GM21528 (cell line): ENCODE results near the gene RPL13A.

ENCODE experiments used
- ATAC-seq: cut with Tn5 transposase; IDR thresholded peaks from one replicate; pipeline ENCODE4 v1.9.1; 2021; ENCODE audit warnings: mild to moderate bottlenecking, moderate library complexity; ENCODE audit not compliant: unreplicated experiment, low FRiP score

Gene RPL13A

DNA sequence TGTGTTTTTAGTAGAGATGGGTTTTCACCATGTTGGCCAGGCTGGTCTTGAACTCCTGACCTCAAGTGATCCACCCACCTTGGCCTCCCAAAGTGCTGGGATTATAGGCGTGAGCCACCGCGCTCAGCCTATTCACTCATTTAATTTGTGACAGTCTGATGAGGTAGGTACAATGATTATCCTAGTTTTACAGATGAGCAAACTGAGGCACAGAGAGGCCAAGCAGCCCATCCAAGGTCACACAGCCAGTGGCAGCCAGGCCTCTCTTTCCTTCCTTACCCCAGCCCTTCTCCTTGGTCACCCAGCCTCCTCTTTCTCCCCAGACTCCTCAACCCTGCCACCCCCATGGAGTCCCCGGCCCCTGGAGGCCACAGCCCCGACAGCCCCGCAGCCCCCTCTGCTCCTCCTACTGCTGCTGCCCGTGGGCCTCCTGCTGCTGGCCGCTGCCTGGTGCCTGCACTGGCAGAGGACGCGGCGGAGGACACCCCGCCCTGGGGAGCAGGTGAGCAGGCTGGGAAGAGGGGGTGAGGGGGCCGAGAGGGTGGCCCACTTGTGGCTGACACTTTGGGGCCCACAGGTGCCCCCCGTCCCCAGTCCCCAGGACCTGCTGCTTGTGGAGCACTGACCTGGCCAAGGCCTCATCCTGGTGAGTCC is 7.3 kb upstream of the RPL13A start:
- ATAC-seq, result no peak

DNA sequence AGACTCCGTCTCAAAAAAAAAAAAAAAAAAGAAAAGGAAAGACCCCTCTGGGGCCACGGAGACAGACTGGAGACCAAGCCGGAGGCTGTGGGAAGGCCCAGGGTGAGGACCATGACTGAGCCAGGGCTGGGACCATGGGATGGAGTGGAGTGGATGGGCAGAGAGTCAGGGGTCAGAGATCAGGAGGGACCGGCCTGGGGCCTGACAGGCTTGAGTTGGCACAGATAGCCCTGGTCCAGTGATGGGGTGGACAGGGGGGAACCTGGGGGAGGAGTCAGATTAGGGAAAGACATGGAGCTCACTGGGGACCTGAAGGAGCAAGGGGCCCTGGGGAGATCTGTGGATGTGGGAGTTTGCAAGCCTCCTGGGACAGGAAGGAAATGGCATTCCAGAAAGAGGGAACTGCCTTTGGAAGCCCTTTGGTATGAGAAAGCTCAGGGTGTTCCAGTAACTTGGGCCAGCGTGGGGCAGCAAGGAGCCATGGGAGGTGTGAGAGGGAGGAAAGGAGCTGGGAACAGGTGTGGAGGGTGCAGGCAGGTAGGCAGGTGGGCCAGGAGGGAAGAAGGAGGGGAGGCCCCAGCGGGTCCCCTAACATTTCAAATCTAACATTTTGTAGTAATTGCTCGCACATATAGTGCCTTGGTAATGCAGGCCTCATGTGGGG is 6.3 kb upstream of the RPL13A start:
- no peak for ATAC-seq

DNA sequence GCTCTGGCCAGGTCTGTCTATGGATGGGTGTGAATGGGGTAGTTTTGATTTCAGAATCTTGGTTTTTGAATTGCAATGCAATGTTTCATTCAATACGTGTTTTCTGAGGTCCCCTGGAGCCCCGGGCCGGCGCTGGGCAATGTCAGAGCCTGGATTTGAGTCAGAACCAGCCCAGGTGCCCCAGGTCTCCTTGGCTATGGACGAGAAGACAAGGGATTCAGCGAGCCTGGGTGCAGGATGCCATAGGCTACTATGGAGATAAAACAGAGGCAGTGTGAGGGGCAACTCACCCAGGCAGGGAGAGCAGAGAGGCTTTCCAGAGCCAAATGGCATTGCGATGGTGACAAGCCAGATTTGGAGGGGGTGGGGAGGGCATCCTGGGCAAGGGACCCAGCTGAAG is 1.2 kb upstream of the RPL13A start:
- no peak for ATAC-seq

DNA sequence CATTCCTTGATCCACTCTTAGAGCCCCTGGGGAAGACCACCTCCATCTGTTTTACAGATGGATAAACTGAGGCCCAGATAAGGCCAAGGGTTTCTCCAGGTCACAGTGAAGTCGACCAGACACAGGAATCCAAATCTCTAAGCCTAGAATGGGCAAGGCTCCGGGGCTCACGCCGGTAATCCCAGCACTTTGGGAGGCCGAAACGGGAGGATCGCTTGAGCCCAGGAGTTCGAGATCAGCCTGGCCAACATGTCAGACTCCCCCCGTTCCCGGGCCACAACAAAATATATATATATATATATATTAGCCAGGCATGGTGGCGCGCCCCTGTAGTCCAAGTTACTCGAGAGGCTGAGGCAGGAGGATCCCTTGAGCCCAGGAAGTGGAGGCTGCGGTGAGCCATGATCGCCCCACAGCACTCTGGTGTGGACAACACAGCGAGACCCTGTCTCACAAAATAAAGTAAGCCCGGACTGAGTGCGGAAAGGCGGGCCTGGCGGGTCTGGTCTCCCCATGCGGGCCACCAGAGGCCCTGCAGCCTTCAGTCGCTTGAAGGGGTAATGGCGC is 615 bp upstream of the RPL13A start:
- ATAC-seq, result no peak

DNA sequence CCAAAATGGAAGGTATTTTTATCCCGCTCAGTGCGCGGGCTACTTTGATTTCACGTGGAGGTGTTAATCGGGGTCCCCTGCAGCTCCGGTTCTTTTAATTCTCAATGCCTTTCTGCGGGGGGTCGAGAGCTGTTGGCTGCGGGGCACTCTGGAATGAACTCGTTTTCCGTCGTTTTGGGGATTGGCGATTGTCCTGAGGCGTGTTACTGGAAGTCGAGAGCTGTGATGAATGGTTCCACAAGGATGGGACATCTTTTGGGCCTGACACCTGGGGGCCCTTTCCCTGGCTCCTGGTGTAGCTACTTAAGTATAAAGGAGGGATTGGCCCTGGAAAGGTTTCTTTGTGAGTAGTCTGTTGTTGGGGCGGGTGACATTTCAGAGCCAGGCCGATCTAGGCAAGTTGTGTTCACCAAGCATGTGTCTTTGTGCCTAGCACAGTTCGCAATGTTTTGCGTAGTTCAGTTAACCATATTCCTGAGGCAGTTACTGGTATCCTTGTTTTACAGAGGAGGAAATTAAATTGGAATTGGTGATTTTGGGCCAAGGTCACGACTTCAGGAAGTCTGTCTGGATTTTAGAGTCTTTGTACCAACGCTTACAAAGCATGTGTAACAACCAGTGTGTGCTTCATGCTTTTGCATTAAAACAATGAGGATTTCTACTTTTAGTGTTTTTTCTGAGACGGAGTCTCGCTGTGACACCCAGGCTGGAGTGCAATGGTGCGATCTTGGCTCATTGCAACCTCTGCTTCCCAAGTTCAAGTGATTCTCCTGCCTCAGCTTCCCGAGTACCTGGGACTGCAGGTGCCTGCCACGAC is 846 bp downstream of the RPL13A start:
- no peak for ATAC-seq

DNA sequence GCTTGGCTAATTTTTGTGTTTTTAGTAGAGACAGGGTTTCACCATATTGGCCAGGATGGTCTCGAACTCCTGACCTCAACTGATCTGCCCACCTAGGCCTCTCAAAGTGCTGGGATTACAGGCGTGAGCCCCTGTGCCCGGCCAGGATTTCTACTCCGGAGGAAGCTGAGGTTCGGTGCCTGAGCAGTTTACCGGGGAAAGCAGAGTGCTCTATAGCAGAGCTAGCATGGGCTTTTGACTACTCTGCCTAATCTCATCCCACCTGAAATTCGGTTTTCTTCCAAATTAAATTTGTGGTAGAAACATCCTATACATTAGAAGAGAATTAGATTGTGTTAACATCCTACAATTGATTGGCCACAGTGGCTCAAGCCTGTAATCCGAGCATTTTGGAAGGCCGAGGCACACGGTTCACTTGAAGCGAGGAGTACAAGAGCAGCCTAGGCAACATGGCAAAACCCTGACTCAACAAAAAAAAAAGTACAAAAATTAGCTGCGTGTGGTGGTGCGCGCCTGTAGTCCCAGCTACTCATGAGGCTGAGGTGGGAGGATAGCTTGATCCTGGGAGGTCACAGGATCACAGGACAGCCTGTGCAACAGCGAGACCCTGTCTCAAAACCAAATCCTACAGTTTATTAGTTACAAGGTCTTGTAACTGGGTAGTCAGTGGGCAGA is 1.6 kb downstream of the RPL13A start:
- ATAC-seq, result no peak

DNA sequence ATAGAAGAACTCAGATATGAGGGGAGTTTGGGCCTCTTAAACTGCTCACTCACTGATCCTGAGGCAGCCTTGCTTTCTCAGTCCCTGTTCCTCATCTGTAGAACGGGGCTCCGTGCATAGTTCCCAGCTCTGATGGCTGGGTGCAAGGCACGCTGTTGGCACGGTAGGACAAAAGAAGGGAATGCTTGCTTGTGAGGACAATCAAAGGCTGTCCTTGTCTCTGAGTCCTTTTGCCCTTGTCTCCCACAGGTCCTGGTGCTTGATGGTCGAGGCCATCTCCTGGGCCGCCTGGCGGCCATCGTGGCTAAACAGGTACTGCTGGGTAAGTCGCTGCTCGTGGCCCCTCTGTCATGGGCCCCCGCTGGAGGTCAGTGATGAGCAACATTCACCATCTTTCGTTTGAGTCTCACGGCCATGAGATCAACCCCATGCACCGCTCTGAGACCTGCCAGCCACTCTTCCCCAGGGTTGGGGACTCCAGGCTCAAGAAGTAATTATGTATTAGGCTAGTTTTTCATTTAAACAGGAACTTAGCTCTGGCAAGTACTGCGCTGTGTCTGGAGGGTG is 2.3 kb downstream of the RPL13A start:
- no peak for ATAC-seq

DNA sequence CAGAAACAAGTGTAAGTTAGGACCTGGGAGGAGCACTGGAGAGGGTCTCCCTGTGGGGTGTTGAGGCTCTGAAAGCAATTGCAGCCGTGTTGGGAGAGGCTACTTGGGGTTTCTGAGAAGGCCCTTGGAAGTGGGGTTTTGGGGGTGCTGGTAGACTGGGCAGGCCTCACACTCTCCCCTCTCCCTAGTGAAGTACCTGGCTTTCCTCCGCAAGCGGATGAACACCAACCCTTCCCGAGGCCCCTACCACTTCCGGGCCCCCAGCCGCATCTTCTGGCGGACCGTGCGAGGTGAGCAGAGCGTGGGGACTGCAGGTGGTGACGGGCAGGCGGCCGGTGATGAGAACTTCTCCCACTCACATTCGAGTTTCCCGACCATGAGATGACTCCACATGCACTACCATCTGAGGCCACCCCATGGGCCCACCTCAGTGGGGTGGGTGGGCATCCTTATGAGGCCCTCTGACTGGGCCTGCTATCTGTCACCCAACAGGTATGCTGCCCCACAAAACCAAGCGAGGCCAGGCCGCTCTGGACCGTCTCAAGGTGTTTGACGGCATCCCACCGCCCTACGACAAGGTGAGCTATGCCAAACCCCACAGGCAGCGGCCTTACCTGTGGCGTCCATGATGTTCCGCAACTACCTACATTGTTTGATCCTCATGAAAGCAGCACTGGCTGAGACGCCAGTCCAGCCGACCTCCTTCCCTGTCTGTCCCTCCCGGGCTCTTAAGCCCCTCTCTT is 3.0 kb downstream of the RPL13A start:
- ATAC-seq, result no peak

DNA sequence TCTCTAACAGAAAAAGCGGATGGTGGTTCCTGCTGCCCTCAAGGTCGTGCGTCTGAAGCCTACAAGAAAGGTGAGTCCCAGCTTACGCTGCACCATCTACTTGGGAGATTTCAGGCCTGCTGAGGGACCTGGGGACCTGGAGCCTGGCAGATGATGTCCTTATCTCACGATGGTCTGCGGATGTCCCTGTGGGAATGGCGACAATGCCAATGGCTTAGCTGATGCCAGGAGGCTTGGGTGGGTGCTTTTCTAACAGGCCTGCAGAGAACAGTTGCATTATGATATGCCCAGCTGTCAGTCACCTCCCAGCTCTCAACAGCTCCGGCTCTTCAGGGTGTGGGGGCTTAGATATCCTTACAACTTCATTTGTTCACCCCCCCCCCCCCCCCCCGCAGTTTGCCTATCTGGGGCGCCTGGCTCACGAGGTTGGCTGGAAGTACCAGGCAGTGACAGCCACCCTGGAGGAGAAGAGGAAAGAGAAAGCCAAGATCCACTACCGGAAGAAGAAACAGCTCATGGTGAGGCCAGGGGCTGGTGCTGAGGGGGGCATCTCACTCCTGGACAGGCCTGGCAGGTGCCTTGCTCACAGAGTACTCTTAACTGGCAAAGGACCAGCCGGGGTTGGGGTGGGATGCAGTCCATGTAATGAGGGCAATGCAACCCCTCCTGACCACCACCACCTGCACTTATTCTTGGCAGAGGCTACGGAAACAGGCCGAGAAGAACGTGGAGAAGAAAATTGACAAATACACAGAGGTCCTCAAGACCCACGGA is 3.8 kb downstream of the RPL13A start:
- no peak for ATAC-seq

DNA sequence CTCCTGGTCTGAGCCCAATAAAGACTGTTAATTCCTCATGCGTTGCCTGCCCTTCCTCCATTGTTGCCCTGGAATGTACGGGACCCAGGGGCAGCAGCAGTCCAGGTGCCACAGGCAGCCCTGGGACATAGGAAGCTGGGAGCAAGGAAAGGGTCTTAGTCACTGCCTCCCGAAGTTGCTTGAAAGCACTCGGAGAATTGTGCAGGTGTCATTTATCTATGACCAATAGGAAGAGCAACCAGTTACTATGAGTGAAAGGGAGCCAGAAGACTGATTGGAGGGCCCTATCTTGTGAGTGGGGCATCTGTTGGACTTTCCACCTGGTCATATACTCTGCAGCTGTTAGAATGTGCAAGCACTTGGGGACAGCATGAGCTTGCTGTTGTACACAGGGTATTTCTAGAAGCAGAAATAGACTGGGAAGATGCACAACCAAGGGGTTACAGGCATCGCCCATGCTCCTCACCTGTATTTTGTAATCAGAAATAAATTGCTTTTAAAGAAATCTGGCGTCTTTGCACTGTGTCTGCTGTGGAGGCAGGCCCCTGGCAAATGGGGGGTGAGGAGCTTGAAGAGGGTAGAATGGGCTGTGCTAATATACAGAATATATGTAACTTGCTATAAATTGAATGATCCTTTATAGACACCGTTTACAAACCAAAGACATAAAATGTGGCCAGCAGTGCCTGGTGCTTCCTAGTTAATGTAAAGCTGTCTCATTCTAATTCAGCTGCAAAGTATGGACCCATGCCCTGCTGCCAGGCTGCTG is 4.6 kb downstream of the RPL13A start:
- ATAC-seq, result no peak

DNA sequence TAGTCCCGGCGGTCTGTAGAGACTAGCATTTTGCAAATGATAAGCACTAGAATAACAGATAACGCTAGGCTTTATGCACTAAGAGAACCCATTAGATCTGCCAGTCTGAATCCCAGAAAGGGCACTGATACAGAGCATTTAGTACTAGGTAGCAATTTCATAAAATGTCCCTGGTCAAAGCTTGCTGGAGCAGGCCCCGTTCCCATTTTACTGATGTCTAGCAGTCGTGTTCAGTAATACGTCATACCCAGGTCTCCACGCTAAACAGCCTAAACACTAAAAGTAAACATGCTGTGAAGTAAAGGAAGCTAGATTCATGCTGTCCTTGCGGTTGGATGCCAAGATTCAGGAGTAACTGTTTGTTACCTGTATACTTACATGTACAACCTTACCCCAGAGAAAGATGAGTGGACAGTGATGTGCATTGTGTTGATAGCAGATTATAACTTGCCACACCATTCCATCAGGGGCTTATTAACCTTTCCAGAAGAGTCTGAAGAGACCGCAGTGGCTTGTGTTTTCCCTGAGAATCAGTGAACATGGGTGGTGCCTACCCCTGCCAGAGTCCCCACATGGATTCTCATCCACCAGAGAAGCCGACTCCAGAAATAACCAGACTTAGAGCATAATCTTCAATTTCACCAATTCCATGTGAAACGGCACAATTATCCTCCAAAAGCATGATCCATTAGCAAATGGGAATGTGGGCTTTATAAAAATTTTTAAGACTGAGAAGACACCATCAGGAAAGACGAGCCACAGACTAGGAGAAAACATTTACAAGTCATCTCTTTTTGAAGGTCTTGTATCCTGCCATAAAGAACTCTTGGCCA is 5.4 kb downstream of the RPL13A start:
- no peak for ATAC-seq

DNA sequence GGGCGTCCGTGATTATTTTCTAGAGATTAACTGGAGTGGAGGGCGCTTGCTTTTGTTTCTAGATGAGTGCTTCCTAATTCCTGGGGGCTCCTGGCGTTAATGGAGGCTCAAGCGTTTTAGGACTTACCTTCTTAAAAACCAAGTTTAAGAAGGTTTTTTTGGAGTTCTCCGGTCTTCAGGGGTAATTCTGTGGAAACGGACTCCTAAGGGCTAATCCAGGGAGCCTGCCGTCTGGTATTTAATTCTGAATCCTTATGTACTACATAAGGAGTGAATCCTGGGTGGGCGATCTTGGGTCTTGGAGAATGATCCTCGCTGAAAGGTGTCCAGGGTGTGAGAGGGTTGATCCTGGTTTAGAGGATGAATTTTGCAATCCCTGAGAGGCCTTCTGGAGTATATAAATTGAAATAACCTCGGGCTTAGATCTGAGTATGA is 9.2 kb downstream of the RPL13A start:
- ATAC-seq, result no peak

DNA sequence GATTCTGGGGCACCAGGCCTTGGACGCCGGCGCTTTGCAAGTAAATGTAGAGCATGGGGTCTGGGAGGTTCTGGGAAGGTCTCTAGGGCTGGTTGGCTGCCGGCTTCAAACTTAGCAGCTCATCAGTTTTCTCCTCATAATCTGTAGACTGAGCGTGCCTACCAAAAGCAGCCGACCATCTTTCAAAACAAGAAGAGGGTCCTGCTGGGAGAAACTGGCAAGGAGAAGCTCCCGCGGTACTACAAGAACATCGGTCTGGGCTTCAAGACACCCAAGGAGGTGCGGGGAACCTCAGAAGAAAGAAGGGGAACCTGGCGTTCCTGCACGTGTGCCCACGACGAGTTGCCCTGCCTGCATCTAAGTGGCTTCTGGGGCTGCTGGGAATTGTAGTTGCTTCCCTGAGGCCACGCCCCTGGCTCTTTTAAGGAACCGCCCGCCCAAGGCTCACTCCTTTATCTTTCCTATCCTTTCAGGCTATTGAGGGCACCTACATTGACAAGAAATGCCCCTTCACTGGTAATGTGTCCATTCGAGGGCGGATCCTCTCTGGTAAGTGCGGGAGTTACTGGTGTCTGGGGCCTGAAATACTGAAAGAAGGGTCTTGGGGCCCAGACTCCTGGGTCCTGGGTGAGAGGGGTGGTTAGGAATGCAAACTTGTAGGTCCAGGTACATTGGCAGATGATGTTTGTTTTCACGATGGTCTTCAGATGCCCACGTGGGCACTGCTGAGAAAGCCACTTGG is 9.8 kb downstream of the RPL13A start:
- no peak for ATAC-seq

DNA sequence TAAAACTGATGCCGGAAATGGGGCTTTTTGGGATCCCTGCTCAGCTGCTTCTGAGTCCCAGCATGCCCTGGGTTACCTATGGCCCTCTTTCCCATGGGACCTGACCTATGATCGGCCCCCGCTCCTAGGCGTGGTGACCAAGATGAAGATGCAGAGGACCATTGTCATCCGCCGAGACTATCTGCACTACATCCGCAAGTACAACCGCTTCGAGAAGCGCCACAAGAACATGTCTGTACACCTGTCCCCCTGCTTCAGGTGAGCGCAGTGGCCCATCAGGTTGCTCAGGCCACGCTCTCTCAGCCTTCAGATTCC is 10.3 kb downstream of the RPL13A start:
- ATAC-seq, result no peak

DNA sequence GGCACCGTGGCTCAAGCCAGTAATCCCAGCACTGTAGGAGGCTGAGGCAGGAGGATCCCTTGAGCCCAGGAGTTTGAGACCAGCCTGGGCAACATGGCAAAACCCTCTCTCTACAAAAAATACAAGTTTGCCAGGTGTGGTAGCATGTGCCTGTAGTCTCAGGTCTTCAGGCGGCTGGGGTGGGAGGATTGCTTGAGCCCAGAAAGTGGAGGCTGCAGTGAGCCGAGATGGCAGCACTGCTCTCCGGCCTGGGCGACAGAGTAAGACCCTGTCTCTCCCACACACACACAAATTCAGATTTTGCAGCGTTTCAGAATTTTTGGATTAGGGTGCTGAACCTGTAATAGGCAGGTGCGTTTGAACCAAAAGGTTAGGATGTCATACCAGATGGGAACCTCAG is 11.1 kb downstream of the RPL13A start:
- no peak for ATAC-seq

DNA sequence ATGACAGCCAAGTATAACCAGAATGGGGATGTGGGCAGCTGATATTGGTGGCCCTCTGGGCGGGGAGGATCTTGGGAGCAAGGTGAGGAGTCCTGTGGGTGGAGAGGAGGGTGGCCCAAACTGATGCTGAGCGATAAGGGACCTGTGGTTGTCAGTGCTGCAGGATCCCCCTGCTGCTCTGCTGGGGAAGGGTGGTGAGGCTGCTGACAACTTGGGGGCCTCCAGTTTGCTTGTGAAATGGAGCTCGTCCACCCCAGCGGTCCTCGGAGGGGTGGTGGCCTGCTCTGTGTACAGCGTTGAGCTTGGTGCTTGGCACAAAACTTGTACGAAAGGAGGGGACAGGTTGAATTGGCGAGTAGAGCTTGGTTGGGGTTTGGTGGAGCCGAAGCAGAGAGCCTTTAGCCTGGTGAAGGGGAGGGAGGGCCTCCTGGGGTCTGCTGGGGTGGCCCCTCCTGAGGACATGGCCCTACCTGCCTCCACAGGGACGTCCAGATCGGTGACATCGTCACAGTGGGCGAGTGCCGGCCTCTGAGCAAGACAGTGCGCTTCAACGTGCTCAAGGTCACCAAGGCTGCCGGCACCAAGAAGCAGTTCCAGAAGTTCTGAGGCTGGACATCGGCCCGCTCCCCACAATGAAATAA is 11.7 kb downstream of the RPL13A start:
- ATAC-seq, result no peak
